ENCODE results near the gene AMFR.

- TF ChIP-seq CTCF (IDR thresholded peaks at IDR 0.05) (no peak), POLR2A (IDR thresholded peaks at IDR 0.05) (no peak)
Measured at GRCh38 chr16:56334761-56335160, 90.6 kb downstream of the AMFR start.

All from uterus (tissue), 2 donors.